AG04450 (cell line): ENCODE results near the gene STS. TPM values are rescaled to one million over a fixed set of nuclear protein-coding genes. Genes with fewer than 3 reads are reported as not detected.

ENCODE experiments used
- CTCF ChIA-PET: fragments of 300-600, 350-600 bp; formaldehyde crosslinking; extraction: SDS; loops from one replicate; lab custom pipeline; 2022; ENCODE audit warnings: antibody characterized with exemption, inconsistent platforms; lab: Charles Lee
- POLR2A ChIA-PET: fragments of 350-600 bp; formaldehyde crosslinking; extraction: SDS; loops from one replicate; lab custom pipeline; 2021; ENCODE audit warnings: antibody characterized with exemption, inconsistent platforms; lab: Yijun Ruan, JAX
- DNase-seq: peaks from one replicate; pipeline ENCODE4 v3.0.0-alpha.2; 2011; ENCODE audit warnings: low read depth, low spot score
- H3K27ac ChIP-seq: one replicate; pipeline ENCODE4 v1.5.1; 2012; ENCODE audit warnings: low read depth, low read length, control low read depth
- H3K27me3 ChIP-seq: one replicate; pipeline ENCODE4 v1.6.0; 2012; ENCODE audit warnings: low read length; ENCODE audit not compliant: control insufficient read depth, insufficient read depth
- H3K4me3 ChIP-seq: 2 replicates; pipeline ENCODE4 v1.5.1; 2011; ENCODE audit warnings: mild to moderate bottlenecking, low read depth, low read length, control low read depth
- H3K9me3 ChIP-seq: 2 replicates; pipeline ENCODE4 v1.5.1; 2012; ENCODE audit warnings: low read length; ENCODE audit not compliant: control insufficient read depth, insufficient read depth
- polyA plus RNA-seq: library from polyadenylated mRNA; depleted of rRNA; stranded (reverse); fragments of >200 nt; gene quantifications from 2 replicates; pipeline ENCODE4 v1.2.3, GENCODE V29; 2011
- TF ChIP-seq, protein P1 (sequence below): IDR thresholded peaks from 2 replicates; pipeline ENCODE4 v1.5.1; 2011; ENCODE audit warnings: low read depth, low read length, control low read depth, inconsistent platforms

Gene STS
- polyA plus RNA-seq, 1 experiment = 5.0 TPM

GRCh38 chrX:7149411-7149810 lies 1.9 kb downstream of the STS start:
- no peaks in the 10 kb centered on the region for H3K27me3 ChIP-seq
- no peak overlapping the region for H3K27ac ChIP-seq
- POLR2A ChIA-PET = no interaction called here
- TF ChIP-seq, protein P1, sequence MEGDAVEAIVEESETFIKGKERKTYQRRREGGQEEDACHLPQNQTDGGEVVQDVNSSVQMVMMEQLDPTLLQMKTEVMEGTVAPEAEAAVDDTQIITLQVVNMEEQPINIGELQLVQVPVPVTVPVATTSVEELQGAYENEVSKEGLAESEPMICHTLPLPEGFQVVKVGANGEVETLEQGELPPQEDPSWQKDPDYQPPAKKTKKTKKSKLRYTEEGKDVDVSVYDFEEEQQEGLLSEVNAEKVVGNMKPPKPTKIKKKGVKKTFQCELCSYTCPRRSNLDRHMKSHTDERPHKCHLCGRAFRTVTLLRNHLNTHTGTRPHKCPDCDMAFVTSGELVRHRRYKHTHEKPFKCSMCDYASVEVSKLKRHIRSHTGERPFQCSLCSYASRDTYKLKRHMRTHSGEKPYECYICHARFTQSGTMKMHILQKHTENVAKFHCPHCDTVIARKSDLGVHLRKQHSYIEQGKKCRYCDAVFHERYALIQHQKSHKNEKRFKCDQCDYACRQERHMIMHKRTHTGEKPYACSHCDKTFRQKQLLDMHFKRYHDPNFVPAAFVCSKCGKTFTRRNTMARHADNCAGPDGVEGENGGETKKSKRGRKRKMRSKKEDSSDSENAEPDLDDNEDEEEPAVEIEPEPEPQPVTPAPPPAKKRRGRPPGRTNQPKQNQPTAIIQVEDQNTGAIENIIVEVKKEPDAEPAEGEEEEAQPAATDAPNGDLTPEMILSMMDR = no peak
- H3K4me3 ChIP-seq = no peak overlapping the region
- no peaks in the 10 kb centered on the region for H3K9me3 ChIP-seq
- CTCF ChIA-PET = no interaction called here
- DNase-seq = no peak

GRCh38 chrX:7153231-7153630 lies 5.7 kb downstream of the STS start:
- no peak for DNase-seq
- Histone ChIP-seq H3K4me3 (no peak overlapping the region), H3K27me3 (no peaks in the 10 kb centered on the region), H3K9me3 (no peaks in the 10 kb centered on the region), H3K27ac (no peak overlapping the region)
- POLR2A ChIA-PET = no interaction called here
- CTCF ChIA-PET = no interaction called here
- TF ChIP-seq, protein P1 = no peak

- ChIA-PET POLR2A (no interaction called here), CTCF (interaction anchor here (0.6 kb wide), 1 partner anchor 29 kb away, joined by 4 read pairs; no protein-coding TSS in a partner anchor)
- Histone ChIP-seq H3K27ac (no peak overlapping the region), H3K27me3 (no peaks in the 10 kb centered on the region), H3K9me3 (no peaks in the 10 kb centered on the region), H3K4me3 (no peak overlapping the region)
- TF ChIP-seq, protein P1 = no peak
- DNase-seq = no peak
Observed at GRCh38 chrX:7154041-7154597, 6.6 kb downstream of the STS start.

DNA sequence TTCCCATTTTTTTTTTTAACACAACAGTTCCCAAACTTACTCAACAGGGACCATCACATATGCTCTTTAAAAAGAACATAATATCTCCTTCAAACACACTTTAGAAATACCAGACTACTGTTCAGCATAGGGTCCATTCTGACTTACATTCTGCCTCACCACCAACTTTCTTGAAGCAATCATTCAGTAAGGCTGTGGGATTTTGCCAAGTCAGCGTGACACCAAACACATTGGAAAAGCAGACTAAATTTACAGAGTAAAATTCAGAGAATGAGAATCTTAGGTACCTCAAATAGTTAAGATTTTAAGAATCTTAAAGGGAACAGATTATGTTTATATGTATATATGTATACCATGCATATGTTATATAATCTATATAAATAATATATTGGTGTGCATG lies 7.7 kb downstream of the STS start:
- POLR2A ChIA-PET = no interaction called here
- CTCF ChIA-PET = no interaction called here

GRCh38 chrX:7156879-7157278 lies 9.4 kb downstream of the STS start:
- CTCF ChIA-PET = no interaction called here

More for the DNA sequence above, 7.7 kb downstream of the STS start:
- Histone ChIP-seq H3K27me3 (no peaks in the 10 kb centered on the region), H3K27ac (no peak overlapping the region), H3K4me3 (no peak overlapping the region), H3K9me3 (no peaks in the 10 kb centered on the region)
- DNase-seq = no peak
- TF ChIP-seq, protein P1 = no peak

More at GRCh38 chrX:7156879-7157278, 9.4 kb downstream of the STS start:
- H3K27ac ChIP-seq = no peak overlapping the region
- no peak overlapping the region for H3K4me3 ChIP-seq
- H3K27me3 ChIP-seq = no peaks in the 10 kb centered on the region
- H3K9me3 ChIP-seq = no peaks in the 10 kb centered on the region
- POLR2A ChIA-PET = no interaction called here
- TF ChIP-seq, protein P1 = no peak
- DNase-seq = no peak
